Naive thymus-derived CD8-positive, alpha-beta T cell (primary cell): ENCODE results near the gene CXCL12. TPM values are rescaled to one million over a fixed set of nuclear protein-coding genes. Genes with fewer than 3 reads are reported as not detected.

Source experiments
- ATAC-seq, 2 donors: fragments of 150-1000 bp; cut with Tn5 transposase in 1 of 2; sonication (Bioruptor Pico), chemical (Tn5 transposase) in 1 of 2; 1 replicate in 1 of 2; 2 replicates in 1 of 2; pipeline ENCODE4 v1.10.0; 2021; ENCODE audit warnings: mild to moderate bottlenecking in 2 of 2, moderate library complexity in 2 of 2
- POLR2A ChIA-PET: fragments of 350-600 bp; sonication (Branson Sonifier 250); formaldehyde crosslinking; loops from one replicate; lab custom pipeline; 2021; ENCODE audit warnings: antibody characterized with exemption; lab: Charles Lee
- DNase-seq, 10 donors: peaks; one replicate each; pipeline versions ENCODE4 v3.0.0 to v3.0.0-alpha.2; 2020 to 2022
- H3K27ac Mint-ChIP-seq, 10 donors: one replicate each; pipeline ENCODE4 v1.8.0; 2020 to 2022; ENCODE audit warnings: mild to moderate bottlenecking in 10 of 10, mixed read lengths in 10 of 10, moderate library complexity in 4 of 10, inconsistent platforms in 1 of 10
- H3K27me3 Mint-ChIP-seq, 5 donors: one replicate each; pipeline ENCODE4 v1.8.0; 2021 to 2022; ENCODE audit warnings: mixed read lengths in 5 of 5
- H3K36me3 Mint-ChIP-seq, 3 donors: one replicate each; pipeline ENCODE4 v1.8.0; 2020 to 2022; ENCODE audit warnings: mixed read lengths in 3 of 3, mild to moderate bottlenecking in 2 of 3, inconsistent platforms in 1 of 3
- H3K4me1 Mint-ChIP-seq, 4 donors: one replicate each; pipeline ENCODE4 v1.8.0; 2021 to 2022; ENCODE audit warnings: mixed read lengths in 4 of 4
- H3K4me3 Mint-ChIP-seq, 10 donors: one replicate each; pipeline ENCODE4 v1.8.0; 2020 to 2022; ENCODE audit warnings: mild to moderate bottlenecking in 10 of 10, mixed read lengths in 10 of 10, moderate library complexity in 6 of 10, inconsistent platforms in 1 of 10
- H3K9me3 Mint-ChIP-seq, 9 donors: one replicate each; pipeline ENCODE4 v1.8.0; 2020 to 2022; ENCODE audit warnings: mixed read lengths in 9 of 9, mild to moderate bottlenecking in 3 of 9, inconsistent platforms in 1 of 9, moderate library complexity in 1 of 9
- polyA plus RNA-seq, 3 donors: library from polyadenylated mRNA; unstranded; fragments of 300-500 nt; fragmentation: Illumina TruSeq; gene quantifications; one replicate each; pipeline ENCODE4 v1.2.3, GENCODE V29; 2021
- total RNA-seq, 8 experiments: library from RNA in 2 of 8; stranded (reverse) in 2 of 8; gene quantifications; one replicate each; pipeline ENCODE4 v1.2.3 and lab custom pipeline; 2021 to 2026

CXCL12 gene
- total and polyA plus RNA-seq, 5 experiments from 2014 or later, result not detected

DNA sequence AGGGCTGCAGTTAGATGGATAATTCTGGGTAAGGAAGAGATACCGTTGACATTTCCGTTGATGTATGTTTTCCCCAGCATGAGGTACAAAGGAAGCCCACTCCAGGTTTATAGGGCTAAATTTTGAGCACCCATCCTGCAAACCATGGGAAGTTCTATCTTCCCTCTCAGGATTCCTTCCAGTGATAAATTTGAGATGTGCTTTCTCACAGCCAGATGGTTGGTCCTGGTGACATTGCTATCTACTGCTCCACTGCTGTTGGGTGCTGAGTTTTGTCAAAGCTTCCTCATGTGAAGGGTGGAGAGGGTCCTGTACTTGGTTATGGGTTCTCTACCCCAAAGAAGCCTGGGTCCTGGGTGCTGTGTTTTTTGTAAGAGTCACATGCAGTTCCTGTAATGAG lies 57.4 kb downstream of the CXCL12 start:
- no peak overlapping the region for H3K4me3 Mint-ChIP-seq
- ATAC-seq (no peak), DNase-seq (no peak)
- peaks cover 3 to 21% (median 17%) of the 10 kb centered on the region in 5 donors for H3K27me3 Mint-ChIP-seq
- POLR2A ChIA-PET, result no interaction called here
- no peak overlapping the region for H3K27ac Mint-ChIP-seq
- no peaks in the 10 kb centered on the region for H3K9me3 Mint-ChIP-seq
- H3K4me1 Mint-ChIP-seq, result peaks cover 0 to 1% (median 0%) of the 10 kb centered on the region in 4 donors
- H3K36me3 Mint-ChIP-seq, result no peaks in the 10 kb centered on the region
